Left colon (tissue), 2 donors: Measurements from ENCODE around the gene PPP1R36. TPM values are rescaled to one million over a fixed set of nuclear protein-coding genes. Genes with fewer than 3 reads are reported as not detected.
"Not testable (repeated sequence)": the region's sequence is repeated elsewhere in the genome, so short reads cannot be mapped to it uniquely, and the experiment has no call there.

ENCODE experiments used
- ATAC-seq: fragments of 200-7000 bp; cut with Tn5 transposase; one replicate; pipeline ENCODE4 v1.9.1; 2020; ENCODE audit warnings: mild to moderate bottlenecking, moderate library complexity
- DNase-seq, 2 donors: peaks; one replicate each; pipeline ENCODE4 v3.0.0-alpha.2; 2020
- intact Hi-C, 2 donors: fragments of 100-400 bp; cut with DNase I in 1 of 2; cut with micrococcal nuclease in 1 of 2; formaldehyde crosslinking; loops; one replicate each; pipeline versions ENCODE4 v1.11.2 to v1.14.0; 2022; cut with DNase I, micrococcal nuclease
- total RNA-seq, 2 donors: library from RNA; stranded (reverse); fragmentation: NEBNext Ultra II Directional; extraction: Animal tissue kit (Norgen Biotek cat#: 25700); gene quantifications; one replicate each; pipeline ENCODE4 v1.2.1, GENCODE V29; 2021
- donor health status: DM: no; HTN: no; CAD: no.
- donor health status: DM: yes; HTN: yes; CAD: no.

The PPP1R36 gene
- total RNA-seq, 2 donors from 2014 or later: 7.1 to 10.7 TPM

- intact Hi-C loops: no loop called here
- no peak for DNase-seq
These were observed 53.1 kb downstream of the PPP1R36 start for GRCh38 chr14:64602826-64603225.

GRCh38 chr14:64604001-64604400 is 54.2 kb downstream of the PPP1R36 start:
- ATAC-seq: no peak
- intact Hi-C loops: no loop called here

More at GRCh38 chr14:64602826-64603225, 53.1 kb downstream of the PPP1R36 start:
- ATAC-seq: peak; percentile 26

GRCh38 chr14:64604881-64605280 is 55.1 kb downstream of the PPP1R36 start:
- DNase-seq: no peak
- ATAC-seq: no peak
- intact Hi-C loops: no loop called here

More at GRCh38 chr14:64604001-64604400, 54.2 kb downstream of the PPP1R36 start:
- no peak for DNase-seq

- intact Hi-C loops: no loop called here
- ATAC-seq (no peak), DNase-seq (no peak)
These were observed 56.3 kb downstream of the PPP1R36 start for GRCh38 chr14:64605926-64606685.

- DNase-seq (no peak), ATAC-seq (no peak)
- intact Hi-C loops: no loop called here
These were observed 60.4 kb downstream of the PPP1R36 start for GRCh38 chr14:64610049-64610746.

GRCh38 chr14:64611358-64612020 is 61.7 kb downstream of the PPP1R36 start:
- ATAC-seq (peak; percentile 94), DNase-seq (no peak)
- intact Hi-C loops: no loop called here

GRCh38 chr14:64612021-64612380 is 62.2 kb downstream of the PPP1R36 start:
- intact Hi-C loops: no loop called here
- DNase-seq: no peak
- peak; percentile 24 for ATAC-seq

- intact Hi-C loops: no loop called here
- no peak for DNase-seq
These were observed 63.4 kb downstream of the PPP1R36 start for GRCh38 chr14:64612971-64613666.

GRCh38 chr14:64614166-64614565 is 64.4 kb downstream of the PPP1R36 start:
- DNase-seq (no peak), ATAC-seq (no peak)
- intact Hi-C loops: no loop called here

More at GRCh38 chr14:64612971-64613666, 63.4 kb downstream of the PPP1R36 start:
- ATAC-seq: no peak

- intact Hi-C loops: no loop called here
- ATAC-seq (no peak), DNase-seq (no peak)
These were observed 65.1 kb downstream of the PPP1R36 start for GRCh38 chr14:64614805-64615391.

GRCh38 chr14:64617872-64618408 is 68.2 kb downstream of the PPP1R36 start:
- DNase-seq, intact Hi-C loops, ATAC-seq: not testable (repeated sequence)

- intact Hi-C loops: no loop called here
- no peak for DNase-seq
- no peak for ATAC-seq
These were observed 71.1 kb downstream of the PPP1R36 start for GRCh38 chr14:64620910-64621309.

GRCh38 chr14:64623554-64624165 is 73.9 kb downstream of the PPP1R36 start:
- DNase-seq: no peak
- intact Hi-C loops: no loop called here
- ATAC-seq: no peak

GRCh38 chr14:64625386-64626232 is 75.8 kb downstream of the PPP1R36 start:
- ATAC-seq (peak; percentile 83), DNase-seq (peak; percentile 48 to 56)
- intact Hi-C loops: no loop called here

- intact Hi-C loops: no loop called here
- DNase-seq (peak in 1 of 2 donors; percentile 51), ATAC-seq (no peak)
These were observed 79.2 kb downstream of the PPP1R36 start for GRCh38 chr14:64628940-64629408.

GRCh38 chr14:64630778-64631177 is 81.0 kb downstream of the PPP1R36 start:
- intact Hi-C loops: no loop called here
- ATAC-seq (peak; percentile 79), DNase-seq (peak in 1 of 2 donors; percentile 50)

GRCh38 chr14:64631222-64631621 is 81.5 kb downstream of the PPP1R36 start:
- DNase-seq, ATAC-seq, intact Hi-C loops: not testable (repeated sequence)
